AG09319 (cell line): ENCODE data around the gene MAST2.

ENCODE experiments used
- DNase-seq: peaks from one replicate; pipeline ENCODE4 v3.0.0-alpha.2; 2010; ENCODE audit warnings: low read depth; ENCODE audit errors: extremely low read depth
- TF ChIP-seq, protein P1 (sequence below): IDR thresholded peaks from 2 replicates; pipeline ENCODE4 v1.5.1; 2011; ENCODE audit warnings: low read depth, mild to moderate bottlenecking, inconsistent platforms, low read length, moderate library complexity

MAST2 gene

GRCh38 chr1:45979074-45979777, 175.8 kb downstream of the MAST2 start:
- no peak for DNase-seq
- TF ChIP-seq, protein P1, sequence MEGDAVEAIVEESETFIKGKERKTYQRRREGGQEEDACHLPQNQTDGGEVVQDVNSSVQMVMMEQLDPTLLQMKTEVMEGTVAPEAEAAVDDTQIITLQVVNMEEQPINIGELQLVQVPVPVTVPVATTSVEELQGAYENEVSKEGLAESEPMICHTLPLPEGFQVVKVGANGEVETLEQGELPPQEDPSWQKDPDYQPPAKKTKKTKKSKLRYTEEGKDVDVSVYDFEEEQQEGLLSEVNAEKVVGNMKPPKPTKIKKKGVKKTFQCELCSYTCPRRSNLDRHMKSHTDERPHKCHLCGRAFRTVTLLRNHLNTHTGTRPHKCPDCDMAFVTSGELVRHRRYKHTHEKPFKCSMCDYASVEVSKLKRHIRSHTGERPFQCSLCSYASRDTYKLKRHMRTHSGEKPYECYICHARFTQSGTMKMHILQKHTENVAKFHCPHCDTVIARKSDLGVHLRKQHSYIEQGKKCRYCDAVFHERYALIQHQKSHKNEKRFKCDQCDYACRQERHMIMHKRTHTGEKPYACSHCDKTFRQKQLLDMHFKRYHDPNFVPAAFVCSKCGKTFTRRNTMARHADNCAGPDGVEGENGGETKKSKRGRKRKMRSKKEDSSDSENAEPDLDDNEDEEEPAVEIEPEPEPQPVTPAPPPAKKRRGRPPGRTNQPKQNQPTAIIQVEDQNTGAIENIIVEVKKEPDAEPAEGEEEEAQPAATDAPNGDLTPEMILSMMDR = no peak

DNA sequence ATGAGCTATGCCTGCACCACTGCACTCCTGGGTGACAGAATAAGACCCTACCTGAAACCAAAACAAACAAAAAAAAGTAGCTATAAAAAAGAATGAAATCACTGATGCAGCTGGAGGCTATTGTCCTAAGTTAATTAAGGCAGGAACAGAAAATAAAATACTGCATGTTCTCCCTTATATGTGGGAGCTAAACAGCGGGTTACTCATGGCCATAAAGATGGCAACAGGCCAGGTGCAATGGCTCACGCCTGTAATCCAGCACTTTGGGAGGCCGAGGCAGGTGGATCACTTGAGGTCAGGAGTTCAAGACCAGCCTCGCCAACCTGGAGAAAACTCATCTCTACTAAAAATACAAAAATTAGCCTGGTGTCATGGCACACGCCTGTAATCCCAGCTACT, 176.4 kb downstream of the MAST2 start:
- no peak for DNase-seq
- TF ChIP-seq, protein P1 = no peak

- DNase-seq = no peak
- TF ChIP-seq, protein P1 = no peak
These were observed 178.9 kb downstream of the MAST2 start for GRCh38 chr1:45982359-45982758.

GRCh38 chr1:45983967-45984366, 180.6 kb downstream of the MAST2 start:
- DNase-seq = no peak
- TF ChIP-seq, protein P1 = no peak

- TF ChIP-seq, protein P1 = no peak
- DNase-seq = no peak
These were observed 183.8 kb downstream of the MAST2 start for GRCh38 chr1:45987204-45987603.

GRCh38 chr1:45989249-45989648, 185.8 kb downstream of the MAST2 start:
- TF ChIP-seq, protein P1 = no peak
- no peak for DNase-seq

DNA sequence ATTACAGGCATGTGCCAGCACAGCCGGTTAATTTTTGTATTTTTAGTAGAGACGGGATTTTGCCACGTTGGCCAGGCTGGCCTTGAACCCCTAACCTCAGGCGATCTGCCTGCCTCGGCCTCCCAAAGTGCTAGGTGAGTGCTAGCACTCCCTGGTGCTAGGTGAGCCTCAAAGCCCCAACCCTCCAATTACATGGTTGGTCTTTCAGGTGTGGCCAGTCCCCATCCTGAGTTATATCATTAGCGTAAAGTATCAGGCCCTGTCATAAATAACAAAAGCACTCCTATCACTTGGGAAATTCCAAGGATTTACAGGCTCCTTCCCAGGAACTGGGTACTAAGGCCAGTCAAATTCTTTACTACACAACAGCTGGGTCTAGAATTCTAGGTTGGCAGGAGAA, 191.0 kb downstream of the MAST2 start:
- no peak for DNase-seq
- TF ChIP-seq, protein P1 = no peak
